GM12878 (cell line): ENCODE results near the gene STK40.

Experiments used
- ATF3 ChIP-seq: IDR thresholded peaks from 2 replicates; pipeline ENCODE4 v1.6.1; 2011; ENCODE audit warnings: low read depth, mild to moderate bottlenecking, low read length, moderate library complexity, borderline replicate concordance; ENCODE audit errors: extremely low read depth
- ATF7 ChIP-seq: fragments of 450-650 bp; IDR thresholded peaks from 2 replicates; pipeline ENCODE4 v1.6.1; 2016; ENCODE audit warnings: low read depth, mild to moderate bottlenecking
- CBFB ChIP-seq: IDR thresholded peaks from 2 replicates; pipeline ENCODE4 v1.6.1; 2016; ENCODE audit warnings: antibody characterized with exemption, low read depth
- CTCF ChIP-seq, 3 experiments: IDR thresholded peaks in 2 of 3; conservative IDR thresholded peaks in 1 of 3; 2 replicates each; pipeline ENCODE4 v1.5.1; 2011; ENCODE audit warnings: low read depth in 3 of 3, low read length in 3 of 3, mild to moderate bottlenecking in 3 of 3, control low read depth in 2 of 3, moderate library complexity in 2 of 3, inconsistent platforms in 1 of 3, mixed read lengths in 1 of 3; ENCODE audit not compliant: control insufficient read depth in 2 of 3, insufficient read depth in 1 of 3; ENCODE audit errors: extremely low read depth in 1 of 3
- MLLT1 ChIP-seq: fragments of 450-650 bp; IDR thresholded peaks from 2 replicates; pipeline ENCODE4 v1.6.1; 2016; ENCODE audit warnings: mild to moderate bottlenecking
- POLR2A ChIP-seq: IDR thresholded peaks from 2 replicates; pipeline ENCODE4 v1.6.1; 2011; ENCODE audit warnings: low read depth, mild to moderate bottlenecking, low read length
- RBBP5 ChIP-seq: fragments of 200-600 bp; sonication (generic); conservative IDR thresholded peaks from 2 replicates; pipeline ENCODE4 v1.6.1; 2016
- SREBF2 ChIP-seq: IDR thresholded peaks from 2 replicates; pipeline ENCODE4 v1.6.1; 2012; ENCODE audit warnings: mild to moderate bottlenecking, low read length
- WRNIP1 ChIP-seq: IDR thresholded peaks from 2 replicates; pipeline ENCODE4 v1.6.1; 2011; ENCODE audit warnings: low read depth, low read length, improper control_type of control experiment, borderline replicate concordance
- YY1 ChIP-seq: IDR thresholded peaks from 2 replicates; pipeline ENCODE4 v1.6.1; 2011; ENCODE audit warnings: low read depth, mild to moderate bottlenecking, low read length
- ZNF274 ChIP-seq: IDR thresholded peaks from one replicate; pipeline ENCODE4 v1.8.0; 2011; ENCODE audit not compliant: insufficient read length, insufficient read depth

DNA sequence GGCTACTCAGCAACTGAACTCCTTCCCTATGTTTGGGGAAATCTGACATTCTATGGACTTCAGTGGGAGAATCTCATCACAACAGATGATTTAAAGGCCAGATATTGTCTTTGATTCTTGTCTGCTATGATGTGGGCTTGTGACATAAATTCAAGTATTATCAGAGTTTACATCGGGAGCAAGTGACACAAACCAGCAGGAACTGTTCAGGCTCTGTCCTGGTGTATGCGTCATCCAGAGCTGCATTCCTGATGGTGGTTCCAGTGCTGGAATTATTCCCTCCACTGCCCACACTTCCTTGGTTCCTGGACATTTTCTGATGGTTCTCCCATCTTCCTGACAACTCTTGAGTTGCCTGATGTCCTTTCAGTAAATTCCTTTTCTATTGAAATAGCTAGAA is 22.8 kb upstream of the STK40 start:
- TF ChIP-seq CTCF (IDR thresholded peaks at IDR 0.05 in 2 of 3, conservative IDR thresholded peaks at IDR 0.05 in 1 of 3; ENCODE audit: control insufficient read depth in 2 of 3, extremely low read depth in 1 of 3, insufficient read depth in 1 of 3, low read depth in 3 of 3, low read length in 3 of 3) (no peak), MLLT1 (no peak), RBBP5 (no peak), YY1 (no peak), POLR2A (no peak), WRNIP1 (no peak), ATF3 (no peak), SREBF2 (no peak), ZNF274 (no peak), CBFB (no peak), ATF7 (no peak)
